GM12891 (cell line): ENCODE data around the gene WNT10A.

Experiments
- POLR2A ChIP-seq: IDR thresholded peaks from 2 replicates; pipeline ENCODE4 v1.6.1; 2011; ENCODE audit warnings: low read depth, low read length, control low read depth
- POLR2AphosphoS5 ChIP-seq: IDR thresholded peaks from 2 replicates; pipeline ENCODE4 v1.6.1; 2011; ENCODE audit warnings: low read depth, low read length, control low read depth
- SPI1 ChIP-seq: IDR thresholded peaks from 2 replicates; pipeline ENCODE4 v1.6.1; 2011; ENCODE audit warnings: low read depth, low read length, control low read depth
- TAF1 ChIP-seq: IDR thresholded peaks from 2 replicates; pipeline ENCODE4 v1.6.1; 2011; ENCODE audit warnings: low read depth, low read length, control low read depth

DNA sequence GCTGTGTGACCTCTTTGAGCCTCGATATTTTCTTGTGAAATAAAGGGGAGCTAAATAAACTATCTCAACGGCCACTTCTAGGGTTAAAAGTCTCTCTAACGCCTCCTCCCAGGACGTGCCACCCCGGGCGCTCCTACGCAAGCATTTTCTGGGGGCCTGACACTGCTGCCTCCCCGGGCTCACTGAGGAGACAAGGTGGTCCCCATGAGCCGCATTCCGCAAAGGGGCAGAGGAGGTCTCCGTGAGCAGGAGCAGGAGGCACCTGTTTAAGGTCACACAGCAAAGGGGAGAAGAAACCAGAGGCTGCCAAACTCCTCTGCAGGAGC is 913 bp upstream of the WNT10A start:
- TF ChIP-seq POLR2A: no peak
- no peak for TF ChIP-seq TAF1
- TF ChIP-seq POLR2AphosphoS5: no peak
- TF ChIP-seq SPI1: no peak
